Glutamatergic neuron (in vitro differentiated cells): ENCODE results near the gene GALNT7. TPM values are rescaled to one million over a fixed set of nuclear protein-coding genes. Genes with fewer than 3 reads are reported as not detected.

Experiments used
- DNase-seq: peaks from one replicate; pipeline ENCODE4 v3.0.0; 2022
- H3K27ac Mint-ChIP-seq: one replicate; pipeline ENCODE4 v1.8.0; 2020; ENCODE audit warnings: mild to moderate bottlenecking, mixed read lengths, inconsistent platforms; ENCODE audit not compliant: unreplicated experiment
- H3K27me3 Mint-ChIP-seq: one replicate; pipeline ENCODE4 v1.8.0; 2020; ENCODE audit warnings: mild to moderate bottlenecking, moderate library complexity, mixed read lengths, inconsistent platforms; ENCODE audit not compliant: unreplicated experiment
- H3K36me3 Mint-ChIP-seq: one replicate; pipeline ENCODE4 v1.8.0; 2020; ENCODE audit warnings: mild to moderate bottlenecking, mixed read lengths, inconsistent platforms; ENCODE audit not compliant: unreplicated experiment
- H3K4me1 Mint-ChIP-seq: one replicate; pipeline ENCODE4 v1.8.0; 2020; ENCODE audit warnings: mild to moderate bottlenecking, low read depth, mixed read lengths, inconsistent platforms; ENCODE audit not compliant: unreplicated experiment
- H3K4me3 Mint-ChIP-seq: one replicate; pipeline ENCODE4 v1.8.0; 2020; ENCODE audit warnings: mild to moderate bottlenecking, mixed read lengths, inconsistent platforms; ENCODE audit not compliant: unreplicated experiment
- H3K9me3 Mint-ChIP-seq: one replicate; pipeline ENCODE4 v1.8.0; 2020; ENCODE audit warnings: mild to moderate bottlenecking, moderate library complexity, mixed read lengths, inconsistent platforms; ENCODE audit not compliant: unreplicated experiment
- total RNA-seq: library from RNA; stranded (reverse); fragmentation: NEBNext Ultra II Directional; extraction: Animal tissue kit (Norgen Biotek cat#: 25700); gene quantifications from one replicate; pipeline ENCODE4 v1.2.1, GENCODE V29; 2021; ENCODE audit not compliant: unreplicated experiment
- TF ChIP-seq, protein P1 (sequence below): fragments of 200-600 bp; sonication (generic); IDR thresholded peaks from one replicate; pipeline ENCODE4 v1.5.0; 2021; ENCODE audit not compliant: partially characterized antibody, unreplicated experiment

GALNT7 gene
- total RNA-seq, 1 donor from 2014 or later: 17.9 TPM

DNA sequence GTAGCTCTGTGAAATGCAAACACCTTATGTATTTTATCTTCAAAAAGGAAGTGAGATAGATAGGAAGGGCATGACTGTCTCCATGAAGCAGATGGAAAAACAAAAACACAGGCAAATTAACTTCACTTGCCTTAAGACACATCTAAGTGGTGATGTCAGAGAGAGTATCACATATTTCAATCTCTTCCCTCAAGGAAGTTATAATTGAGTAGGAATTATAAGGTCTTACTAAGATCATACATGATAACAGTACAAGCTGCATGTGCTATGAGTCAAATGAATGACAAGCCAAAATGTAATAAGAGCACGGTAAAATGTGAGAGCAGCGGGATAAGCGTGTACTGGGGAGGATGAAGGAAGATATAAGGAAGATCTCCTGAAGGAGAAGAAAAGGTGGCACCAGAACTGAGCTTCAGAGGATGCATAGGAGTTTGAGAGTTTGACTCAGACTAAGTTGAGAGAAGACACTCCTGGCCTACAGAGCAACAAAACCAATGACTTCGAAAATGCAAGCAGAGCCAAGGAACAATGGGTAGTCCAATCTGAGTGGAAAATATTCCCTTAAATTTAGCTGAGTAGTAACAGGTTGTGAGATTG is 43.3 kb upstream of the GALNT7 start:
- H3K27ac Mint-ChIP-seq: no peak overlapping the region
- peaks cover 7% of the 10 kb centered on the region for H3K4me1 Mint-ChIP-seq
- no peak for DNase-seq
- TF ChIP-seq, protein P1, sequence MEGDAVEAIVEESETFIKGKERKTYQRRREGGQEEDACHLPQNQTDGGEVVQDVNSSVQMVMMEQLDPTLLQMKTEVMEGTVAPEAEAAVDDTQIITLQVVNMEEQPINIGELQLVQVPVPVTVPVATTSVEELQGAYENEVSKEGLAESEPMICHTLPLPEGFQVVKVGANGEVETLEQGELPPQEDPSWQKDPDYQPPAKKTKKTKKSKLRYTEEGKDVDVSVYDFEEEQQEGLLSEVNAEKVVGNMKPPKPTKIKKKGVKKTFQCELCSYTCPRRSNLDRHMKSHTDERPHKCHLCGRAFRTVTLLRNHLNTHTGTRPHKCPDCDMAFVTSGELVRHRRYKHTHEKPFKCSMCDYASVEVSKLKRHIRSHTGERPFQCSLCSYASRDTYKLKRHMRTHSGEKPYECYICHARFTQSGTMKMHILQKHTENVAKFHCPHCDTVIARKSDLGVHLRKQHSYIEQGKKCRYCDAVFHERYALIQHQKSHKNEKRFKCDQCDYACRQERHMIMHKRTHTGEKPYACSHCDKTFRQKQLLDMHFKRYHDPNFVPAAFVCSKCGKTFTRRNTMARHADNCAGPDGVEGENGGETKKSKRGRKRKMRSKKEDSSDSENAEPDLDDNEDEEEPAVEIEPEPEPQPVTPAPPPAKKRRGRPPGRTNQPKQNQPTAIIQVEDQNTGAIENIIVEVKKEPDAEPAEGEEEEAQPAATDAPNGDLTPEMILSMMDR: no peak
- no peaks in the 10 kb centered on the region for H3K36me3 Mint-ChIP-seq
- no peak overlapping the region for H3K4me3 Mint-ChIP-seq
- peaks cover 2% of the 10 kb centered on the region for H3K9me3 Mint-ChIP-seq
- no peaks in the 10 kb centered on the region for H3K27me3 Mint-ChIP-seq

DNA sequence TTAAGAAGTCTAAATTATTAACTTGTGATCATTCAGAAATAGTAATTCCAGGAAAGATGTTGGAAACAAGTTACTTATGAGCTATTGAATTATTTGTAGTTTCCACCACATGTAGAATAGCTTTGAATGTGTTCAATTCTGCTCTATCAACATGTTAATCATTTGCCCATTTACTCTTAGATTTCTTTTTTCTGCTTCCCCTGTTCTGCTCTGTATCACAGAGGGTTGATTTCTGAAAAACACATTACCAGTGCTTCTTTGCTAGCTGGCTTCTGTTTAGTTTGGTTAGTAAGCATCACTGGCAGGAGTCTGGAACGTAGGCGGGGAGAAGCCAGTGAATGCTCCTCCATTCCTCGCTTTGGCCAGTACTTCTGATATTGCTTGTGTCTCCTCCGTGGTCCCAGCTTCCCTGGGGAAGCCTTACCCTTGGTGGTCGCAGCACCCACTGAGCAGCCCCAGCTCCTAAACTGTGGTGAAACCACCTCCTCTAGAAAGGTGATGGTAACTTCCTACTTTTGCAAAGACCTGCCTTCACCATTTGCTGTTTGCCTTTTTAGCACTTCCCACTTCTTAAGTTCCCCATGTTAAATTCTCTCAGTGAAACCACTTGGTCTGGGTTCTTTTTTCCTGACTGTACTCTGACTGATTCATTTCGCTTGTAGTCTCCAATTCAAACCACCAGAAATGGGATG is 40.3 kb upstream of the GALNT7 start:
- no peaks in the 10 kb centered on the region for H3K4me1 Mint-ChIP-seq
- H3K4me3 Mint-ChIP-seq: no peak overlapping the region
- H3K27me3 Mint-ChIP-seq: no peaks in the 10 kb centered on the region
- H3K36me3 Mint-ChIP-seq: no peaks in the 10 kb centered on the region
- no peak overlapping the region for H3K27ac Mint-ChIP-seq
- H3K9me3 Mint-ChIP-seq: peaks cover 2% of the 10 kb centered on the region
- no peak for DNase-seq
- TF ChIP-seq, protein P1: no peak

DNA sequence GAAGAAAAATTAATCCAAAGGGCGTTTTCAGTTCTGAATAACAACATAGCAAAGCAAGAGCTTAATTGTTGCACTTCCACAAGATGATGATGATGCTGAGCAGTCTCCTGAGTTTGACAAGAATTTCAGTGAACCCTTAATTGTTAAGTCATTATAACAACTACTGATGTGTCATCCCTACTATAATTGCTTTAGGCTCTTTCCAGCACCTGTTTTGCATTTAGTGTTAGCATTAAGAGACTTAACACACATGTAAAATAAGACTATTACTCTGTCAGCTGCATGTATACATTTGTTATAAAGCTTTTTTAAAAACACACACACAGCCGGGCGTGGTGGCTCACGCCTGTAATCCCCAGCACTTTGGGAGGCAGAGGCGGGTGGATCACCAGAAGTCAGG is 37.9 kb upstream of the GALNT7 start:
- H3K27me3 Mint-ChIP-seq: no peaks in the 10 kb centered on the region
- H3K4me3 Mint-ChIP-seq: no peak overlapping the region
- H3K4me1 Mint-ChIP-seq: no peaks in the 10 kb centered on the region
- TF ChIP-seq, protein P1: no peak
- no peak overlapping the region for H3K27ac Mint-ChIP-seq
- H3K36me3 Mint-ChIP-seq: no peaks in the 10 kb centered on the region
- DNase-seq: no peak
- H3K9me3 Mint-ChIP-seq: peaks cover 4% of the 10 kb centered on the region

DNA sequence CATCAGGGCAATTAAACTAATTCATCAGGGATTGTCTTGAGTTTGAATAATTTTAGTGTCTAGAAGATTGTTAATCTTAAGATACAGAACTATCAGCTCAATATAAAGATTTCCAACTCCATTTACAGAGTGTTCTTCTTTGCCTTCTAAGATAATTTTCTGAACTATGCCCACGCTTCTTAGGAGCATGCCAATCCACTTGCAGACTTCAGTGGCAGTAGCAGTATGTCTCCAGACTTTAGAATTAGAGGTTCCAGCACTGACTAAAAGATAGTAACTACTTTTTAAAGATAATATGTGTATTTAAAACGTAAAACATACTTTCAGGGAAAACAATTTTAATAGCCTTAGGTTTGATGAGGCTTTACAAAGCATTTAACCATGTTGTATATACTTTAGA is 34.2 kb upstream of the GALNT7 start:
- no peak for DNase-seq
- Mint-ChIP-seq H3K9me3 (peaks cover 7% of the 10 kb centered on the region), H3K36me3 (no peaks in the 10 kb centered on the region), H3K4me1 (peaks cover 14% of the 10 kb centered on the region), H3K27me3 (no peaks in the 10 kb centered on the region), H3K4me3 (no peak overlapping the region), H3K27ac (no peak overlapping the region)
- TF ChIP-seq, protein P1: no peak

DNA sequence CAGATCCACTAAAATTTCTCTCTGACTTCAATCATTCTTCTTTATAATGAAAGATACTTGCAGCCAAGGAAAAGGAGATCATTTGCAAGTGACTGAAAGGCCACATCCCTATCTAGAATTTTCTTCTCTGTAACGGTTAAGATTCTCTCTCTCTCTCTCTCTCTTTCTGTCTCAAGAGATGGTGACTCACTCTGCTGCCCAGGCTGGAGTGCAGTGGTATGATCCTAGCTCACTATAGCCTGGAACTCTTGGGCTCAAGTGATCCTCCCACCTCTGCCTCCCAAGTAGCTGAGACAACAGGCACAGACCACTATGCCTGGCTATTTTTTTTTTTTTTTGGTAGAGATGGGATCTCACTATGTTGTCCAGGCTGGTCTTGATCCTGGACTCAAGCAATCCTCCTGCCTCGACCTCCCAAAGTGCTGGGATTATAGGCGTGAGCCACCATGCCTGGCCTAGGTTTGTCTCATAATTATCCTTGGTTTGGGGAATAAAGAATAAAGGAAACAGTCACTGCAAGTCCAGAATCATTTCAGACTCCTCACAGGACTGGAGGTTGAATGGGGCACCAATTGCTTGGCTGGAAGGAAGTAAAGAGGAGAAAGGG is 33.3 kb upstream of the GALNT7 start:
- H3K9me3 Mint-ChIP-seq: peaks cover 7% of the 10 kb centered on the region
- TF ChIP-seq, protein P1: no peak
- no peak for DNase-seq
- no peaks in the 10 kb centered on the region for H3K36me3 Mint-ChIP-seq
- H3K4me1 Mint-ChIP-seq: peaks cover 20% of the 10 kb centered on the region
- no peak overlapping the region for H3K27ac Mint-ChIP-seq
- no peaks in the 10 kb centered on the region for H3K27me3 Mint-ChIP-seq
- no peak overlapping the region for H3K4me3 Mint-ChIP-seq
